Measurements from ENCODE around the gene STK17A.

STK17A gene

GRCh38 chr7:43612128-43612527 is 29.2 kb downstream of the STK17A start:
- DNase-seq (ENCODE audit: low read depth), result no peak
- no peak for TF ChIP-seq MAX (IDR thresholded peaks at IDR 0.05; ENCODE audit: low read depth, low read length)
- no peak for TF ChIP-seq POLR2A (IDR thresholded peaks at IDR 0.05; ENCODE audit: extremely low read depth, insufficient read length)
- TF ChIP-seq MYC (IDR thresholded peaks at IDR 0.05; ENCODE audit: low read depth, low read length), result no peak
- TF ChIP-seq CTCF (IDR thresholded peaks at IDR 0.05; ENCODE audit: low read depth, low read length), result no peak
- no peak overlapping the region for H3K4me3 ChIP-seq (ENCODE audit: low read depth, low read length)

- no peak overlapping the region for H3K4me3 ChIP-seq (ENCODE audit: low read depth, low read length)
- no peak for DNase-seq (ENCODE audit: low read depth)
Observed at GRCh38 chr7:43612599-43613589, 30.0 kb downstream of the STK17A start.

GRCh38 chr7:43615558-43616145 is 32.7 kb downstream of the STK17A start:
- no peak overlapping the region for H3K4me3 ChIP-seq (ENCODE audit: low read depth, low read length)
- TF ChIP-seq CTCF (IDR thresholded peaks at IDR 0.05; ENCODE audit: low read depth, low read length) (no peak), MAX (IDR thresholded peaks at IDR 0.05; ENCODE audit: low read depth, low read length) (no peak), POLR2A (IDR thresholded peaks at IDR 0.05; ENCODE audit: extremely low read depth, insufficient read length) (no peak), MYC (IDR thresholded peaks at IDR 0.05; ENCODE audit: low read depth, low read length) (no peak)
- no peak for DNase-seq (ENCODE audit: low read depth)

More at GRCh38 chr7:43612599-43613589, 30.0 kb downstream of the STK17A start:
- TF ChIP-seq MYC (IDR thresholded peaks at IDR 0.05; ENCODE audit: low read depth, low read length) (no peak), CTCF (IDR thresholded peaks at IDR 0.05; ENCODE audit: low read depth, low read length) (no peak), MAX (IDR thresholded peaks at IDR 0.05; ENCODE audit: low read depth, low read length) (no peak), POLR2A (IDR thresholded peaks at IDR 0.05; ENCODE audit: extremely low read depth, insufficient read length) (no peak)

GRCh38 chr7:43616977-43617376 is 34.1 kb downstream of the STK17A start:
- DNase-seq (ENCODE audit: low read depth), result no peak
- TF ChIP-seq MAX (IDR thresholded peaks at IDR 0.05; ENCODE audit: low read depth, low read length), result no peak
- no peak for TF ChIP-seq POLR2A (IDR thresholded peaks at IDR 0.05; ENCODE audit: extremely low read depth, insufficient read length)
- TF ChIP-seq CTCF (IDR thresholded peaks at IDR 0.05; ENCODE audit: low read depth, low read length), result no peak
- TF ChIP-seq MYC (IDR thresholded peaks at IDR 0.05; ENCODE audit: low read depth, low read length), result no peak
- H3K4me3 ChIP-seq (ENCODE audit: low read depth, low read length), result no peak overlapping the region

GRCh38 chr7:43618073-43618472 is 35.2 kb downstream of the STK17A start:
- no peak for DNase-seq (ENCODE audit: low read depth)
- no peak overlapping the region for H3K4me3 ChIP-seq (ENCODE audit: low read depth, low read length)
- TF ChIP-seq MAX (IDR thresholded peaks at IDR 0.05; ENCODE audit: low read depth, low read length) (no peak), POLR2A (IDR thresholded peaks at IDR 0.05; ENCODE audit: extremely low read depth, insufficient read length) (no peak), MYC (IDR thresholded peaks at IDR 0.05; ENCODE audit: low read depth, low read length) (no peak), CTCF (IDR thresholded peaks at IDR 0.05; ENCODE audit: low read depth, low read length) (no peak)

Data from NB4 (cell line).